GM12878 (cell line): ENCODE measurements around the gene MYO1D. TPM values are rescaled to one million over a fixed set of nuclear protein-coding genes. Genes with fewer than 3 reads are reported as not detected.

Experiments used
- ATF7 ChIP-seq: fragments of 450-650 bp; IDR thresholded peaks from 2 replicates; pipeline ENCODE4 v1.6.1; 2016; ENCODE audit warnings: low read depth, mild to moderate bottlenecking
- BCL11A ChIP-seq: IDR thresholded peaks from 2 replicates; pipeline ENCODE4 v1.6.1; 2011; ENCODE audit warnings: low read depth, low read length
- CBX5 ChIP-seq: sonication (generic); IDR thresholded peaks from 2 replicates; pipeline ENCODE4 v1.6.1; 2016; ENCODE audit warnings: low read depth, moderate library complexity, mild to moderate bottlenecking, inconsistent platforms
- CHD2 ChIP-seq: IDR thresholded peaks from 2 replicates; pipeline ENCODE4 v1.6.1; 2011; ENCODE audit warnings: low read depth, low read length, improper control_type of control experiment, borderline replicate concordance
- FOS ChIP-seq: IDR thresholded peaks from 3 replicates; pipeline ENCODE4 v1.6.1; 2011; ENCODE audit warnings: borderline replicate concordance; ENCODE audit not compliant: insufficient read length; ENCODE audit errors: extremely low read depth
- FOXM1 ChIP-seq: IDR thresholded peaks from 2 replicates; pipeline ENCODE4 v1.6.1; 2012; ENCODE audit warnings: low read depth, mild to moderate bottlenecking, inconsistent platforms, low read length, moderate library complexity
- JUND ChIP-seq: IDR thresholded peaks from 2 replicates; pipeline ENCODE4 v1.6.1; 2012; ENCODE audit warnings: low read depth, mild to moderate bottlenecking, low read length, improper control_type of control experiment, moderate library complexity
- MTA3 ChIP-seq: IDR thresholded peaks from 2 replicates; pipeline ENCODE4 v1.6.1; 2012; ENCODE audit warnings: low read length, inconsistent platforms, borderline replicate concordance
- PAX5 ChIP-seq: IDR thresholded peaks from 2 replicates; pipeline ENCODE4 v1.6.1; 2011; ENCODE audit warnings: low read depth, low read length, borderline replicate concordance
- PAX8 ChIP-seq: fragments of 450-650 bp; IDR thresholded peaks from 2 replicates; pipeline ENCODE4 v1.6.1; 2017; ENCODE audit warnings: mild to moderate bottlenecking, moderate library complexity
- RAD21 ChIP-seq: IDR thresholded peaks from 2 replicates; pipeline ENCODE4 v1.6.1; 2011; ENCODE audit warnings: mild to moderate bottlenecking, low read depth, low read length, moderate library complexity; ENCODE audit not compliant: insufficient read depth
- RCOR1 ChIP-seq: conservative IDR thresholded peaks from 2 replicates; pipeline ENCODE4 v1.6.1; 2012; ENCODE audit warnings: low read depth, low read length, improper control_type of control experiment
- RELB ChIP-seq: fragments of 450-650 bp; IDR thresholded peaks from 2 replicates; pipeline ENCODE4 v1.6.1; 2017; ENCODE audit warnings: low read depth, mild to moderate bottlenecking, moderate library complexity
- RUNX3 ChIP-seq: IDR thresholded peaks from 2 replicates; pipeline ENCODE4 v1.6.1; 2012; ENCODE audit warnings: low read length, inconsistent platforms
- SMC3 ChIP-seq: IDR thresholded peaks from 2 replicates; pipeline ENCODE4 v1.6.1; 2011; ENCODE audit warnings: low read length, improper control_type of control experiment, borderline replicate concordance
- SP1 ChIP-seq: IDR thresholded peaks from one replicate; pipeline ENCODE4 v1.6.1; 2011; ENCODE audit warnings: low read depth, low read length
- SREBF1 ChIP-seq: IDR thresholded peaks from 2 replicates; pipeline ENCODE4 v1.6.1; 2012; ENCODE audit warnings: mild to moderate bottlenecking, low read length
- SUZ12 ChIP-seq: fragments of 200-600 bp; sonication (generic); IDR thresholded peaks from one replicate; pipeline ENCODE4 v1.6.1; 2018; ENCODE audit warnings: antibody characterized with exemption, mild to moderate bottlenecking; ENCODE audit not compliant: unreplicated experiment
- TBL1XR1 ChIP-seq: IDR thresholded peaks from 2 replicates; pipeline ENCODE4 v1.6.1; 2012; ENCODE audit warnings: low read depth, low read length, improper control_type of control experiment
- WRNIP1 ChIP-seq: IDR thresholded peaks from 2 replicates; pipeline ENCODE4 v1.6.1; 2011; ENCODE audit warnings: low read depth, low read length, improper control_type of control experiment, borderline replicate concordance
- YBX1 ChIP-seq: fragments of 450-650 bp; IDR thresholded peaks from 2 replicates; pipeline ENCODE4 v1.6.1; 2016; ENCODE audit warnings: antibody characterized with exemption
- ZNF207 ChIP-seq: fragments of 450-650 bp; IDR thresholded peaks from 2 replicates; pipeline ENCODE4 v1.6.1; 2014; ENCODE audit warnings: antibody characterized with exemption, mild to moderate bottlenecking, borderline replicate concordance
- polyA plus RNA-seq, 11 experiments: library from polyadenylated mRNA; depleted of rRNA in 4 of 11; unstranded in 6 of 11; stranded (reverse) in 5 of 11; fragments of >200 nt; fragmentation: Nextera tagmentation in 4 of 11; fragmentation: Illumina TruSeq in 1 of 11; extraction: Ambion mirVana in 4 of 11; extraction: Trizol in 1 of 11; gene quantifications; 1 replicate in 1 of 11; 2 replicates in 10 of 11; pipeline versions ENCODE4 v1.2.1 to v1.2.3, GENCODE V29; 2011 to 2016; ENCODE audit warnings: inconsistent platforms in 2 of 11, missing spikeins in 2 of 11, low read depth in 1 of 11
- total RNA-seq, 4 experiments: library from RNA; depleted of rRNA in 3 of 4; stranded (reverse); fragments of >200 nt in 3 of 4; fragmentation: Illumina TruSeq in 1 of 4; extraction: Trizol in 1 of 4; gene quantifications; 2 replicates each; pipeline versions ENCODE4 v1.2.1 to v1.2.3, GENCODE V29; 2013 to 2021
- TF ChIP-seq, protein P1 (sequence below): IDR thresholded peaks from 2 replicates; pipeline ENCODE4 v1.6.1; 2012; ENCODE audit warnings: low read length, inconsistent platforms
- TF ChIP-seq, protein P2 (sequence below): fragments of 450-650 bp; IDR thresholded peaks from 2 replicates; pipeline ENCODE4 v1.6.1; 2017; ENCODE audit warnings: mild to moderate bottlenecking, moderate library complexity

Gene MYO1D
- total and polyA plus RNA-seq, 10 of the 15 experiments (the other 5 are each of a cell fraction or from before 2014, with no cell fraction given), result 1.8 to 37.7 (median 25.4) TPM

GRCh38 chr17:32558326-32558955 is 318.5 kb downstream of the MYO1D start (continued):
- TF ChIP-seq YBX1, result no peak
- peak; percentile 81 for TF ChIP-seq RUNX3
- TF ChIP-seq RAD21, result no peak
- no peak for TF ChIP-seq SUZ12
- TF ChIP-seq, protein P1, sequence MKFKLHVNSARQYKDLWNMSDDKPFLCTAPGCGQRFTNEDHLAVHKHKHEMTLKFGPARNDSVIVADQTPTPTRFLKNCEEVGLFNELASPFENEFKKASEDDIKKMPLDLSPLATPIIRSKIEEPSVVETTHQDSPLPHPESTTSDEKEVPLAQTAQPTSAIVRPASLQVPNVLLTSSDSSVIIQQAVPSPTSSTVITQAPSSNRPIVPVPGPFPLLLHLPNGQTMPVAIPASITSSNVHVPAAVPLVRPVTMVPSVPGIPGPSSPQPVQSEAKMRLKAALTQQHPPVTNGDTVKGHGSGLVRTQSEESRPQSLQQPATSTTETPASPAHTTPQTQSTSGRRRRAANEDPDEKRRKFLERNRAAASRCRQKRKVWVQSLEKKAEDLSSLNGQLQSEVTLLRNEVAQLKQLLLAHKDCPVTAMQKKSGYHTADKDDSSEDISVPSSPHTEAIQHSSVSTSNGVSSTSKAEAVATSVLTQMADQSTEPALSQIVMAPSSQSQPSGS, result 0 out of 2 replicates have a peak, but pooled peaks have one; percentile 20
- TF ChIP-seq WRNIP1, result no peak
- no peak for TF ChIP-seq CBX5
- no peak for TF ChIP-seq FOS
- no peak for TF ChIP-seq ATF7
- TF ChIP-seq BCL11A, result no peak
- no peak for TF ChIP-seq PAX5
- TF ChIP-seq SP1, result no peak
- TF ChIP-seq SMC3, result no peak
- TF ChIP-seq RELB, result peak; percentile 53
- TF ChIP-seq, protein P2, sequence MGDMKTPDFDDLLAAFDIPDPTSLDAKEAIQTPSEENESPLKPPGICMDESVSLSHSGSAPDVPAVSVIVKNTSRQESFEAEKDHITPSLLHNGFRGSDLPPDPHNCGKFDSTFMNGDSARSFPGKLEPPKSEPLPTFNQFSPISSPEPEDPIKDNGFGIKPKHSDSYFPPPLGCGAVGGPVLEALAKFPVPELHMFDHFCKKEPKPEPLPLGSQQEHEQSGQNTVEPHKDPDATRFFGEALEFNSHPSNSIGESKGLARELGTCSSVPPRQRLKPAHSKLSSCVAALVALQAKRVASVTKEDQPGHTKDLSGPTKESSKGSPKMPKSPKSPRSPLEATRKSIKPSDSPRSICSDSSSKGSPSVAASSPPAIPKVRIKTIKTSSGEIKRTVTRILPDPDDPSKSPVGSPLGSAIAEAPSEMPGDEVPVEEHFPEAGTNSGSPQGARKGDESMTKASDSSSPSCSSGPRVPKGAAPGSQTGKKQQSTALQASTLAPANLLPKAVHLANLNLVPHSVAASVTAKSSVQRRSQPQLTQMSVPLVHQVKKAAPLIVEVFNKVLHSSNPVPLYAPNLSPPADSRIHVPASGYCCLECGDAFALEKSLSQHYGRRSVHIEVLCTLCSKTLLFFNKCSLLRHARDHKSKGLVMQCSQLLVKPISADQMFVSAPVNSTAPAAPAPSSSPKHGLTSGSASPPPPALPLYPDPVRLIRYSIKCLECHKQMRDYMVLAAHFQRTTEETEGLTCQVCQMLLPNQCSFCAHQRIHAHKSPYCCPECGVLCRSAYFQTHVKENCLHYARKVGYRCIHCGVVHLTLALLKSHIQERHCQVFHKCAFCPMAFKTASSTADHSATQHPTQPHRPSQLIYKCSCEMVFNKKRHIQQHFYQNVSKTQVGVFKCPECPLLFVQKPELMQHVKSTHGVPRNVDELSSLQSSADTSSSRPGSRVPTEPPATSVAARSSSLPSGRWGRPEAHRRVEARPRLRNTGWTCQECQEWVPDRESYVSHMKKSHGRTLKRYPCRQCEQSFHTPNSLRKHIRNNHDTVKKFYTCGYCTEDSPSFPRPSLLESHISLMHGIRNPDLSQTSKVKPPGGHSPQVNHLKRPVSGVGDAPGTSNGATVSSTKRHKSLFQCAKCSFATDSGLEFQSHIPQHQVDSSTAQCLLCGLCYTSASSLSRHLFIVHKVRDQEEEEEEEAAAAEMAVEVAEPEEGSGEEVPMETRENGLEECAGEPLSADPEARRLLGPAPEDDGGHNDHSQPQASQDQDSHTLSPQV, result peak; percentile 76
- TF ChIP-seq ZNF207, result no peak
- no peak for TF ChIP-seq JUND
- TF ChIP-seq FOXM1, result peak; percentile 10; the same call in 1 of the 2 replicates
- no peak for TF ChIP-seq TBL1XR1
- no peak for TF ChIP-seq MTA3
- TF ChIP-seq CHD2, result no peak
- TF ChIP-seq PAX8, result no peak
- TF ChIP-seq SREBF1, result no peak
- TF ChIP-seq RCOR1, result no peak
